ENCODE data around the gene B3GALT2. TPM values are rescaled to one million over a fixed set of nuclear protein-coding genes. Genes with fewer than 3 reads are reported as not detected.

B3GALT2 gene
- total and polyA plus RNA-seq, 2 of the 4 experiments (the other 2 are of a cell fraction), result 1.8 to 4.5 TPM

- Histone ChIP-seq H3K27ac (ENCODE audit: insufficient read depth, low read length) (no peak overlapping the region), H4K5ac (ENCODE audit: low read depth, low read length) (no peak overlapping the region; the same call in 1 of the 2 replicates), H4K8ac (ENCODE audit: low read depth in 2 of 2, low read length in 2 of 2) (no peak overlapping the region), H2AFZ (replicated peaks; ENCODE audit: low read length, poor library complexity) (no peak overlapping the region), H3K36me3 (ENCODE audit: control insufficient read depth, insufficient read depth, low read length) (peaks cover 3% of the 10 kb centered on the region; the same call in 1 of the 2 replicates), H3K27me3 (ENCODE audit: control insufficient read depth, insufficient read depth, low read length) (no peaks in the 10 kb centered on the region), H3K79me1 (ENCODE audit: low read depth in 1 of 2, low read length in 2 of 2) (peaks cover 5 to 48% of the 10 kb centered on the region in 2 experiments; a peak in 3 of 4 replicates), H2BK5ac (ENCODE audit: low read depth, low read length, poor library complexity, severe bottlenecking) (no peak overlapping the region), H2BK20ac (ENCODE audit: low read depth, low read length) (no peak overlapping the region), H3K9me1 (ENCODE audit: insufficient read depth, low read length) (no peaks in the 10 kb centered on the region), H3K23ac (ENCODE audit: low read depth, low read length) (no peak overlapping the region), H3K4me3 (ENCODE audit: insufficient read depth, low read depth, low read length) (no peak overlapping the region), H2AK5ac (ENCODE audit: low read depth, low read length) (no peak overlapping the region), H3K4ac (ENCODE audit: low read depth, low read length) (no peak overlapping the region; the same call in 1 of the 2 replicates), H3K4me2 (ENCODE audit: low read depth, low read length) (no peak overlapping the region), H3K9ac (ENCODE audit: low read depth, low read length) (no peak overlapping the region), H3K56ac (ENCODE audit: extremely low read depth, insufficient read depth, low read length) (no peak overlapping the region), H4K91ac (ENCODE audit: insufficient read depth, low read depth, low read length) (no peak overlapping the region), H4K20me1 (ENCODE audit: insufficient read depth, low read length) (peaks cover 7% of the 10 kb centered on the region; the same call in 1 of the 2 replicates), H3K18ac (ENCODE audit: low read depth, low read length) (peak overlapping the region; percentile 60; the same call in 1 of the 2 replicates), H2BK15ac (ENCODE audit: low read depth, low read length) (no peak overlapping the region), H2AK9ac (replicated peaks; ENCODE audit: low read depth, low read length, poor library complexity) (no peak overlapping the region), H3K9me3 (ENCODE audit: control insufficient read depth, insufficient read depth, low read length) (peaks cover 3% of the 10 kb centered on the region), H2BK120ac (ENCODE audit: low read depth, low read length) (no peak overlapping the region), H3K4me1 (ENCODE audit: control insufficient read depth, insufficient read depth, low read length) (peaks cover 3% of the 10 kb centered on the region; the same call in 1 of the 2 replicates), H3K14ac (replicated peaks; ENCODE audit: low read depth, low read length) (no peak overlapping the region)
- ChIA-PET CTCF (interaction anchor here (0.5 to 1.5 kb wide), 10 partner anchors 9 to 963 kb away, joined by 3 to 6 read pairs (median 4); no protein-coding TSS in a partner anchor), POLR2A (ENCODE audit: unreplicated experiment) (no interaction called here)
- peak; percentile 33 for DNase-seq
- TF ChIP-seq NFE2L2 (IDR thresholded peaks at IDR 0.05; ENCODE audit: low read depth, low read length) (no peak), RAD21 (IDR thresholded peaks at IDR 0.05; ENCODE audit: low read length) (peak; percentile 49), CTCF (conservative IDR thresholded peaks at IDR 0.05; ENCODE audit: low read depth, low read length) (peak; percentile 39)
- intact Hi-C loops (cut with micrococcal nuclease) (no loop called here), dilution Hi-C loops (cut with HindIII; ENCODE audit: low sequenced_read_pairs, unreplicated experiment) (no loop called here), in situ Hi-C loops (cut with MboI; ENCODE audit: low sequenced_read_pairs) (loop anchor here (25.0 kb wide), 2 partner anchors 372 to 1097 kb away; no protein-coding TSS in a partner anchor)
- peak; percentile 30; the same call in 1 of the 2 replicates for ATAC-seq (ENCODE audit: low read depth)
- BruUV-seq (replicated peaks), result no TSS peak
Observed at GRCh38 chr1:193190096-193190744, 3.8 kb upstream of the B3GALT2 start.
